ENCODE data around the gene SCARB1.

DNA sequence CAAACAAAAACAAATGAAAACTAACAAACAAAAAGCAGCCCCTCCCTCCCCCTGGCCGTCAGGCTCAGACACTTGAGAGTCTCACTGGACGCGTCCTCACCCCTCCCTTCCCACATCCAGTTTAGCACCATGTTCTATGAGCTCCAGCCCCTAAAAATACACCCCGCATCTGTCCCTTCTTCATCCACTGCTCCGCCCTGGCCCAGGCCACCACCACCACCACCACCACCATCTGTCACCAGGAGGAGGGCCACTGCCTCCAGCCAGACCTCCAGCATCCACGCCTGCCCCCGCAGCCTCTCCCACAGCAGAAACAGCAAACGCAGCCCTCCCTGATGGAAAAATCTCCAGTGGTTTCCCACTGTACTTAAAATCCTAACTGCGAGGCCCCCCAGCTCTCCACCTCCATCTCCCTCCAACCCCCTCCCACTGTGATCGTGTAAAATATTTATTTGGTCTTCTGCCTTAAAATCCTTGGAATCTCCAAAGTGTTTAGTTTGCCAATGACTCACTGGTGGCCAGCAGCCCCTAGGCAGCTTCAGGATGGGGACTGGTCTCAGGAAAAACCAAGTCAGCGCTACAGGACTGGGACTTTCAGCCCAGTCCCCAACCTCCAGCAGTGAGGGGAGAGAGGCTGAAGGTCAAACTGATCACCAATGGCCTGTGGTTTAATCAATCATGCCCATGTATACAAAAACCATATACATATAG, 95.1 kb downstream of the SCARB1 start:
- TF ChIP-seq CTCF (IDR thresholded peaks at IDR 0.05) (no peak), POLR2A (IDR thresholded peaks at IDR 0.05) (no peak)

All from body of pancreas (tissue), 4 donors.